NCI-H526 (cell line): ENCODE measurements around the gene HOXA4.

Experiments used
- DNase-seq, 2 experiments: peaks; one replicate each; lab custom pipeline; 2025; lab: John Stamatoyannopoulos, UW

The HOXA4 gene

GRCh38 chr7:27106181-27106900 is 24.2 kb downstream of the HOXA4 start:
- no peak for DNase-seq

GRCh38 chr7:27105301-27106031 is 25.1 kb downstream of the HOXA4 start:
- DNase-seq, result no peak

GRCh38 chr7:27104341-27105058 is 26.1 kb downstream of the HOXA4 start:
- DNase-seq, result no peak

- peak in 1 of 2 experiments; percentile 51 for DNase-seq
These were observed 26.9 kb downstream of the HOXA4 start for GRCh38 chr7:27103489-27104226.

- peak in 1 of 2 experiments; percentile 80 for DNase-seq
These were observed 27.7 kb downstream of the HOXA4 start, which contains the start of gene HOXA2 for GRCh38 chr7:27102581-27103442. Gene HOXA2 (minus strand): TSS chr7:27102683. CDS start chr7:27102500, 183 bp downstream.

GRCh38 chr7:27101957-27102580 is 28.5 kb downstream of the HOXA4 start:
- DNase-seq, result peak in 1 of 2 experiments; percentile 62

- peak in 1 of 2 experiments; percentile 73 for DNase-seq
These were observed 29.2 kb downstream of the HOXA4 start for GRCh38 chr7:27101171-27101956.

- peak in 1 of 2 experiments; percentile 69 for DNase-seq
These were observed 29.8 kb downstream of the HOXA4 start for GRCh38 chr7:27100694-27101170.

- DNase-seq, result no peak
These were observed 30.8 kb downstream of the HOXA4 start for GRCh38 chr7:27099453-27100370.

- DNase-seq, result peak in 1 of 2 experiments; percentile 85
These were observed 31.7 kb downstream of the HOXA4 start for GRCh38 chr7:27098578-27099451.

- DNase-seq, result peak in 1 of 2 experiments; percentile 64
These were observed 32.6 kb downstream of the HOXA4 start for GRCh38 chr7:27097686-27098577.

- peak; percentile 94 for DNase-seq
These were observed 33.6 kb downstream of the HOXA4 start for GRCh38 chr7:27096768-27097514.

- peak; percentile 91 to 98 for DNase-seq
These were observed 34.4 kb downstream of the HOXA4 start, which contains the start of gene HOXA1 for GRCh38 chr7:27095897-27096767. Gene HOXA1 (minus strand): TSS chr7:27096000. CDS start chr7:27095912, 88 bp downstream.
